HepG2 (cell line): Measurements from ENCODE around the gene NDUFB8. TPM values are rescaled to one million over a fixed set of nuclear protein-coding genes. Genes with fewer than 3 reads are reported as not detected.
A peak's percentile ranks its signal among the peaks of the same experiment; 100 is the strongest.

Source experiments
- ATAC-seq: fragments of 200-7000 bp; cut with Tn5 transposase; 3 replicates; pipeline ENCODE4 v1.9.1; 2020; ENCODE audit warnings: mild to moderate bottlenecking, moderate library complexity
- BruUV-seq: library from RNA; stranded (reverse); fragments of 400-500 nt; replicated peaks from 2 replicates; lab custom pipeline; 2021; lab: Mats Ljungman, UMichigan
- CTCF ChIA-PET: fragments of 300-600 bp; formaldehyde crosslinking; extraction: SDS; loops from one replicate; lab custom pipeline; 2021; ENCODE audit warnings: low total read pairs, inconsistent platforms, low intra/inter-chr PET ratio; lab: Yijun Ruan, JAX
- POLR2A ChIA-PET: fragments of 350-600 bp; sonication (Branson Sonifier 250); formaldehyde crosslinking; loops from one replicate; lab custom pipeline; 2020; ENCODE audit warnings: antibody characterized with exemption, inconsistent platforms; lab: Yijun Ruan, JAX
- DNase-seq: peaks from one replicate; pipeline ENCODE4 v3.0.0-alpha.2; 2015; ENCODE audit warnings: low spot score
- FAIRE-seq: peaks from 3 replicates; lab custom pipeline; 2011; peaks lifted over from hg19 to GRCh38; lab: Jason Lieb, UNC
- H2AFZ ChIP-seq: one replicate; pipeline ENCODE4 v1.6.1; 2011; ENCODE audit warnings: low read length, inconsistent platforms
- H3K27ac ChIP-seq: fragments of 300-600 bp; 3 replicates; pipeline ENCODE4 v1.8.0; 2011; ENCODE audit warnings: mixed run types, mild to moderate bottlenecking, mixed read lengths, low read length, inconsistent platforms; ENCODE audit not compliant: insufficient read depth; ENCODE audit errors: extremely low read length
- H3K27me3 ChIP-seq, 2 experiments: fragments of 200-600 bp in 1 of 2; 2 replicates in 1 of 2; 3 replicates in 1 of 2; pipeline versions ENCODE4 v1.6.0 to v1.8.0; 2011; ENCODE audit warnings: low read length in 2 of 2, mild to moderate bottlenecking in 2 of 2, moderate library complexity in 2 of 2, inconsistent platforms in 1 of 2; ENCODE audit not compliant: insufficient read depth in 2 of 2, control insufficient read depth in 1 of 2
- H3K36me3 ChIP-seq, 2 experiments: fragments of 200-600 bp in 1 of 2; replicated peaks in 1 of 2; 2 replicates in 1 of 2; 3 replicates in 1 of 2; pipeline versions ENCODE4 v1.5.1 to v1.8.0; 2011; ENCODE audit warnings: low read length in 2 of 2, inconsistent platforms in 1 of 2; ENCODE audit not compliant: insufficient read depth in 2 of 2, control insufficient read depth in 1 of 2
- H3K4me1 ChIP-seq: 2 replicates; pipeline ENCODE4 v1.5.1; 2012; ENCODE audit warnings: low read length, inconsistent platforms; ENCODE audit not compliant: insufficient read depth
- H3K4me2 ChIP-seq: 2 replicates; pipeline ENCODE4 v1.6.0; 2011; ENCODE audit warnings: low read depth, low read length, inconsistent platforms
- H3K4me3 ChIP-seq, 3 experiments: fragments of 200-600 bp in 1 of 3; sonication (generic), shearing (Covaris generic) in 1 of 3; replicated peaks in 1 of 3; 2 replicates each; pipeline ENCODE4 v1.5.1; 2011 to 2016; ENCODE audit warnings: low read length in 3 of 3, inconsistent platforms in 2 of 3, low read depth in 2 of 3, mild to moderate bottlenecking in 2 of 3, control low read depth in 1 of 3, mixed read lengths in 1 of 3; ENCODE audit not compliant: insufficient read depth in 1 of 3
- H3K79me2 ChIP-seq: one replicate; pipeline ENCODE4 v1.6.1; 2011; ENCODE audit warnings: low read length, inconsistent platforms; ENCODE audit not compliant: insufficient read depth
- H3K9ac ChIP-seq: 2 replicates; pipeline ENCODE4 v1.6.0; 2011; ENCODE audit warnings: mild to moderate bottlenecking, low read depth, low read length, inconsistent platforms; ENCODE audit not compliant: insufficient read depth
- H3K9me3 ChIP-seq: 2 replicates; pipeline ENCODE4 v1.5.1; 2012; ENCODE audit warnings: mild to moderate bottlenecking, low read length
- H4K20me1 ChIP-seq: 2 replicates; pipeline ENCODE4 v1.6.0; 2011; ENCODE audit warnings: inconsistent platforms, mild to moderate bottlenecking, low read length, moderate library complexity; ENCODE audit not compliant: insufficient read depth
- ARNT ChIP-seq: fragments of 450-650 bp; IDR thresholded peaks from 2 replicates; pipeline ENCODE4 v1.6.1; 2017
- FOXA1 ChIP-seq, 2 experiments: fragments of 450-650 bp in 1 of 2; sonication (generic) in 1 of 2; formaldehyde crosslinking in 1 of 2; IDR thresholded peaks; 2 replicates each; pipeline versions ENCODE4 v1.4.0 to v1.6.1; 2016 to 2020; ENCODE audit warnings: missing genetic modification reagents in 1 of 2
- HOXA7 ChIP-seq: sonication (generic); formaldehyde crosslinking; IDR thresholded peaks from 2 replicates; pipeline ENCODE4 v1.8.1; 2022; ENCODE audit warnings: mild to moderate bottlenecking, missing genetic modification reagents, moderate library complexity
- POGZ ChIP-seq: sonication (generic); formaldehyde crosslinking; IDR thresholded peaks from 2 replicates; pipeline ENCODE4 v1.4.0; 2020; ENCODE audit warnings: mild to moderate bottlenecking, missing genetic modification reagents
- SP5 ChIP-seq: IDR thresholded peaks from 2 replicates; pipeline ENCODE4 v1.6.1; 2016; ENCODE audit warnings: low read depth, borderline replicate concordance
- SUZ12 ChIP-seq: fragments of 150-350 bp; IDR thresholded peaks from 2 replicates; pipeline ENCODE4 v1.6.1; 2014; ENCODE audit warnings: low read depth, low read length
- ZBTB21 ChIP-seq: sonication (generic); formaldehyde crosslinking; IDR thresholded peaks from 2 replicates; pipeline ENCODE4 v1.4.0; 2020; ENCODE audit warnings: missing genetic modification reagents
- ZKSCAN8 ChIP-seq: IDR thresholded peaks from 2 replicates; pipeline ENCODE4 v1.6.1; 2016; ENCODE audit warnings: borderline replicate concordance, missing genetic modification reagents, missing compliant biosample characterization
- ZNF317 ChIP-seq: sonication (generic); formaldehyde crosslinking; IDR thresholded peaks from 2 replicates; pipeline ENCODE4 v1.5.0; 2020; ENCODE audit warnings: mild to moderate bottlenecking, missing genetic modification reagents
- ZNF367 ChIP-seq: sonication (generic); formaldehyde crosslinking; IDR thresholded peaks from 2 replicates; pipeline ENCODE4 v1.4.0; 2020; ENCODE audit warnings: missing genetic modification reagents, borderline replicate concordance
- ZNF552 ChIP-seq: sonication (generic); formaldehyde crosslinking; IDR thresholded peaks from 2 replicates; pipeline ENCODE4 v1.9.0; 2022; ENCODE audit warnings: missing genetic modification reagents, mild to moderate bottlenecking, borderline replicate concordance
- ZNF558 ChIP-seq: sonication (generic); formaldehyde crosslinking; IDR thresholded peaks from 2 replicates; pipeline ENCODE4 v1.9.0; 2022; ENCODE audit warnings: mild to moderate bottlenecking, missing genetic modification reagents, borderline replicate concordance
- ZNF713 ChIP-seq: sonication (generic); formaldehyde crosslinking; IDR thresholded peaks from 2 replicates; pipeline ENCODE4 v1.4.0; 2020; ENCODE audit warnings: mild to moderate bottlenecking, missing genetic modification reagents
- WGBS: methylation state at CpG from one replicate; pipeline ENCODE4 v1.1.6; 2017; ENCODE audit warnings: low lambda C conversion rate; 5-methylcytosine and 5-hydroxymethylcytosine counted together
- in situ Hi-C: cut with HindIII; loops from 2 replicates; pipeline ENCODE4 v1.10.0; 2017; ENCODE audit warnings: low pct_unique_long_range_greater_than_20kb; ENCODE audit not compliant: extremely low pct_ligation_motif_present
- intact Hi-C: fragments of 100-400 bp; cut with micrococcal nuclease; formaldehyde crosslinking; loops from one replicate; pipeline ENCODE4 v1.10.0; 2022; ENCODE audit not compliant: unreplicated experiment
- polyA plus RNA-seq, 8 experiments: library from polyadenylated mRNA; depleted of rRNA in 3 of 8; stranded (reverse) in 7 of 8; unstranded in 1 of 8; fragments of >200 nt; fragmentation: Illumina TruSeq in 4 of 8; extraction: Trizol in 4 of 8; gene quantifications; 2 replicates each; pipeline versions ENCODE4 v1.2.1 to v1.2.3, GENCODE V29; 2011 to 2016; ENCODE audit warnings: low read depth in 4 of 8, missing spikeins in 1 of 8, mixed read lengths in 1 of 8; ENCODE audit not compliant: insufficient read depth in 1 of 8
- total RNA-seq, 5 experiments: library from RNA; depleted of rRNA; stranded (reverse); fragments of >200 nt; fragmentation: Illumina TruSeq; extraction: Trizol; gene quantifications; 2 replicates each; pipeline ENCODE4 v1.2.3, GENCODE V29; 2016; ENCODE audit warnings: low read depth in 1 of 5
- TF ChIP-seq, protein P1 (sequence below): sonication (generic); formaldehyde crosslinking; IDR thresholded peaks from 2 replicates; pipeline ENCODE4 v1.5.0; 2020; ENCODE audit warnings: mild to moderate bottlenecking, missing genetic modification reagents
- TF ChIP-seq, protein P2 (sequence below): IDR thresholded peaks from 2 replicates; pipeline ENCODE4 v1.6.1; 2018; ENCODE audit warnings: missing genetic modification reagents, mild to moderate bottlenecking, missing compliant biosample characterization

The NDUFB8 gene
- total and polyA plus RNA-seq, 2 of the 13 experiments (the other 11 are each of a cell fraction or from before 2014, with no cell fraction given) = 210 to 216 TPM

DNA sequence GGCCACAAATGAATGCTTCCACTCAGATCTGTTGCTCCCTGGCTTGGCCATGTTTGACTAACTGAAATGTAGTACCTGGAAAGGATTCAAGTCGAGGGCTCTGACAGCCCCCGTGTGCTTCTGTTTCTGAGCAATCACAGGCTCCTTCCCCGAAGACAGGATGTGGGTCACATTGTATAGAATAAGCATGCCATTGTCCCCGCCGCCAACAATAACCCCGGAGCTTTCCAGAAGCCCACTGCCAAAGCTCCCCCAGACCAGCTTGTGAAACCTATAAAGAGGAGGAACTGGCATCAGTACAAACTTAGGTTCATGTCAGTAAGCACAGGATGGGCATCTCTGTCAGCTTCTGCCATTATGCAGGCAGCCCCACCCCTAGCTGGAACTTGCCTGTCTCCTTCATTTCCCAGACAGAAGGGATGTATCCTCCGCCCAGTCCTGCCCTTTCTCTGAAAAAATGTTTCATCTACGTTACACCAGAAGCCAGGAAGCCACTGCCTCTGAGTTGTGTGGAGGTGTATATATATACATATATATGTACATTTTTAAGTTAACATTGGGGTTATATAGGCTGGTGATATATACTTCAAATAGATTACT, 20.3 kb downstream of the NDUFB8 start:
- DNase-seq (no peak), ATAC-seq (no peak), FAIRE-seq (no peak)
- TF ChIP-seq FOXA1 (IDR thresholded peaks at IDR 0.05) (no peak), FOXA1 (CRISPR knock-in tag; IDR thresholded peaks at IDR 0.05) (no peak), HOXA7 (CRISPR knock-in tag) (no peak), ZNF317 (CRISPR knock-in tag) (no peak)
- WGBS = 73% methylated on average over 5 of the region's 8 CpGs
- peaks cover under 1% of the 10 kb centered on the region; the same call in 1 of the 2 replicates for H3K4me1 ChIP-seq
- no peaks in the 10 kb centered on the region for H3K79me2 ChIP-seq
- ChIA-PET POLR2A (no interaction called here), CTCF (interaction anchor here (0.9 to 2.7 kb wide), 3 partner anchors 76 to 171 kb away, joined by 3 to 26 read pairs (median 7); no protein-coding TSS in a partner anchor)
- no peaks in the 10 kb centered on the region for H3K9me3 ChIP-seq
- H3K9ac ChIP-seq = no peak overlapping the region
- no TSS peak for BruUV-seq
- intact Hi-C loops = loop anchor here (2.0 kb wide), 1 partner anchor 171 kb away; no protein-coding TSS in a partner anchor
- in situ Hi-C loops = loop anchor here (5.0 kb wide), 2 partner anchors 72 to 167 kb away; no protein-coding TSS in a partner anchor
- H3K4me3 ChIP-seq = no peak overlapping the region
- H3K36me3 ChIP-seq = no peaks in the 10 kb centered on the region
- H3K27ac ChIP-seq = no peak overlapping the region
- no peak overlapping the region for H3K4me2 ChIP-seq
- H4K20me1 ChIP-seq = no peaks in the 10 kb centered on the region
- H2AFZ ChIP-seq = no peak overlapping the region
- no peaks in the 10 kb centered on the region for H3K27me3 ChIP-seq

DNA sequence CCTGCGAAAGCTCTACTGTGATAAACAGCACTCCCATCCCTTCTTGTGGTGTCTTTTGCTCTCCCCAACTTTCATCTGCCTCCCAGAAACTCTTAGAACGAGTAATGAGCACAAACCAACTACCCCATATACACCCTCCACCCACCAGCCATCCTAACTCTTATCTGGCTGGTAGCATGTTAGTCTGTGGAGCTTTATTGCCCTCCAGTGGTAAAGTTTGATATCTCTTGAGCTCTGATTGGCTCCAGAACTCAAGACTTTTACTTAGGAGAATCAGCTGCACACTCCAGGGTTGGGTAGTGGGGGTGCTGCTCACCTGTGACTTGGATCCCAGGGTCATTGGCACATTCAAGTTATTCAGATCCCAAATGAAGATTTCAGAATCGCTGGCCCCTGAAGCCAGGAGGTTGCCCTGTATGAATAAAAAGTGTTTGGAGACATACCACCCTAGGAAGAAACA, 20.9 kb downstream of the NDUFB8 start:
- Histone ChIP-seq H3K4me1 (peaks cover 7% of the 10 kb centered on the region; the same call in 1 of the 2 replicates), H3K9ac (no peak overlapping the region), H3K4me3 (no peak overlapping the region), H3K27me3 (no peaks in the 10 kb centered on the region), H3K79me2 (no peaks in the 10 kb centered on the region), H4K20me1 (no peaks in the 10 kb centered on the region), H3K9me3 (no peaks in the 10 kb centered on the region), H3K36me3 (no peaks in the 10 kb centered on the region), H2AFZ (no peak overlapping the region), H3K4me2 (no peak overlapping the region), H3K27ac (no peak overlapping the region)
- FAIRE-seq = peak; percentile 72
- peak; percentile 93 for ATAC-seq
- CTCF ChIA-PET = interaction anchor here (0.9 to 2.7 kb wide), 3 partner anchors 75 to 170 kb away, joined by 3 to 26 read pairs (median 7); no protein-coding TSS in a partner anchor
- WGBS = 41% methylated on average over 3 of the region's 3 CpGs
- intact Hi-C loops (loop anchor here (1.0 to 2.0 kb wide), 2 partner anchors 75 to 170 kb away; no protein-coding TSS in a partner anchor), in situ Hi-C loops (loop anchor here (5.0 kb wide), 2 partner anchors 71 to 166 kb away; no protein-coding TSS in a partner anchor)
- POLR2A ChIA-PET = no interaction called here
- peak; percentile 56 for DNase-seq
- no TSS peak for BruUV-seq
- no peak for TF ChIP-seq ZNF713
- TF ChIP-seq POGZ (CRISPR knock-in tag) = no peak
- TF ChIP-seq, protein P1, sequence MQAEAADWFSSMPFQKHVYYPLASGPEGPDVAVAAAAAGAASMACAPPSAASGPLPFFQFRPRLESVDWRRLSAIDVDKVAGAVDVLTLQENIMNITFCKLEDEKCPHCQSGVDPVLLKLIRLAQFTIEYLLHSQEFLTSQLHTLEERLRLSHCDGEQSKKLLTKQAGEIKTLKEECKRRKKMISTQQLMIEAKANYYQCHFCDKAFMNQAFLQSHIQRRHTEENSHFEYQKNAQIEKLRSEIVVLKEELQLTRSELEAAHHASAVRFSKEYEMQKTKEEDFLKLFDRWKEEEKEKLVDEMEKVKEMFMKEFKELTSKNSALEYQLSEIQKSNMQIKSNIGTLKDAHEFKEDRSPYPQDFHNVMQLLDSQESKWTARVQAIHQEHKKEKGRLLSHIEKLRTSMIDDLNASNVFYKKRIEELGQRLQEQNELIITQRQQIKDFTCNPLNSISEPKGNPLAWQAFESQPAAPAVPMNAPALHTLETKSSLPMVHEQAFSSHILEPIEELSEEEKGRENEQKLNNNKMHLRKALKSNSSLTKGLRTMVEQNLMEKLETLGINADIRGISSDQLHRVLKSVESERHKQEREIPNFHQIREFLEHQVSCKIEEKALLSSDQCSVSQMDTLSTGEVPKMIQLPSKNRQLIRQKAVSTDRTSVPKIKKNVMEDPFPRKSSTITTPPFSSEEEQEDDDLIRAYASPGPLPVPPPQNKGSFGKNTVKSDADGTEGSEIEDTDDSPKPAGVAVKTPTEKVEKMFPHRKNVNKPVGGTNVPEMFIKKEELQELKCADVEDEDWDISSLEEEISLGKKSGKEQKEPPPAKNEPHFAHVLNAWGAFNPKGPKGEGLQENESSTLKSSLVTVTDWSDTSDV (CRISPR knock-in tag) = no peak
- no peak for TF ChIP-seq ZBTB21 (CRISPR knock-in tag)
- TF ChIP-seq, protein P2, sequence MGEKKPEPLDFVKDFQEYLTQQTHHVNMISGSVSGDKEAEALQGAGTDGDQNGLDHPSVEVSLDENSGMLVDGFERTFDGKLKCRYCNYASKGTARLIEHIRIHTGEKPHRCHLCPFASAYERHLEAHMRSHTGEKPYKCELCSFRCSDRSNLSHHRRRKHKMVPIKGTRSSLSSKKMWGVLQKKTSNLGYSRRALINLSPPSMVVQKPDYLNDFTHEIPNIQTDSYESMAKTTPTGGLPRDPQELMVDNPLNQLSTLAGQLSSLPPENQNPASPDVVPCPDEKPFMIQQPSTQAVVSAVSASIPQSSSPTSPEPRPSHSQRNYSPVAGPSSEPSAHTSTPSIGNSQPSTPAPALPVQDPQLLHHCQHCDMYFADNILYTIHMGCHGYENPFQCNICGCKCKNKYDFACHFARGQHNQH (CRISPR knock-in tag) = no peak
- TF ChIP-seq SUZ12 = no peak
- no peak for TF ChIP-seq ZNF552 (CRISPR knock-in tag)
- TF ChIP-seq ZNF558 (CRISPR knock-in tag) = no peak
- no peak for TF ChIP-seq SP5
- no peak for TF ChIP-seq ARNT
- TF ChIP-seq ZNF367 (CRISPR knock-in tag) = no peak
- no peak for TF ChIP-seq ZKSCAN8
